Measurements from ENCODE around the gene LATS2.

- no peak for TF ChIP-seq POLR2A (IDR thresholded peaks at IDR 0.05)
- TF ChIP-seq, protein P1, sequence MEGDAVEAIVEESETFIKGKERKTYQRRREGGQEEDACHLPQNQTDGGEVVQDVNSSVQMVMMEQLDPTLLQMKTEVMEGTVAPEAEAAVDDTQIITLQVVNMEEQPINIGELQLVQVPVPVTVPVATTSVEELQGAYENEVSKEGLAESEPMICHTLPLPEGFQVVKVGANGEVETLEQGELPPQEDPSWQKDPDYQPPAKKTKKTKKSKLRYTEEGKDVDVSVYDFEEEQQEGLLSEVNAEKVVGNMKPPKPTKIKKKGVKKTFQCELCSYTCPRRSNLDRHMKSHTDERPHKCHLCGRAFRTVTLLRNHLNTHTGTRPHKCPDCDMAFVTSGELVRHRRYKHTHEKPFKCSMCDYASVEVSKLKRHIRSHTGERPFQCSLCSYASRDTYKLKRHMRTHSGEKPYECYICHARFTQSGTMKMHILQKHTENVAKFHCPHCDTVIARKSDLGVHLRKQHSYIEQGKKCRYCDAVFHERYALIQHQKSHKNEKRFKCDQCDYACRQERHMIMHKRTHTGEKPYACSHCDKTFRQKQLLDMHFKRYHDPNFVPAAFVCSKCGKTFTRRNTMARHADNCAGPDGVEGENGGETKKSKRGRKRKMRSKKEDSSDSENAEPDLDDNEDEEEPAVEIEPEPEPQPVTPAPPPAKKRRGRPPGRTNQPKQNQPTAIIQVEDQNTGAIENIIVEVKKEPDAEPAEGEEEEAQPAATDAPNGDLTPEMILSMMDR (IDR thresholded peaks at IDR 0.05), result no peak
Measured at GRCh38 chr13:21088534-21088933, 27.1 kb upstream of the LATS2 start.
